Gastroesophageal sphincter (tissue), 3 donors: ENCODE measurements around the gene CCT7.

Experiments
- EP300 ChIP-seq: sonication (generic); formaldehyde crosslinking; IDR thresholded peaks from one replicate; pipeline ENCODE4 v1.6.1; 2017; ENCODE audit warnings: antibody characterized with exemption, mild to moderate bottlenecking
- POLR2A ChIP-seq, 2 donors: fragments of 450-650 bp; IDR thresholded peaks; one replicate each; pipeline ENCODE4 v1.6.1; 2017; ENCODE audit warnings: antibody characterized with exemption in 2 of 2, mild to moderate bottlenecking in 2 of 2, moderate library complexity in 1 of 2
- POLR2AphosphoS5 ChIP-seq: sonication (generic); formaldehyde crosslinking; IDR thresholded peaks from one replicate; pipeline ENCODE4 v1.6.1; 2017; ENCODE audit warnings: antibody characterized with exemption
- TF ChIP-seq, protein P1 (sequence below), 4 experiments: fragments of 200-600 bp in 2 of 4; fragments of 450-650 bp in 2 of 4; sonication (generic) in 1 of 4; IDR thresholded peaks; one replicate each; pipeline ENCODE4 v1.5.1; 2017 to 2019; ENCODE audit warnings: antibody characterized with exemption in 4 of 4, mild to moderate bottlenecking in 2 of 4, moderate library complexity in 2 of 4

DNA sequence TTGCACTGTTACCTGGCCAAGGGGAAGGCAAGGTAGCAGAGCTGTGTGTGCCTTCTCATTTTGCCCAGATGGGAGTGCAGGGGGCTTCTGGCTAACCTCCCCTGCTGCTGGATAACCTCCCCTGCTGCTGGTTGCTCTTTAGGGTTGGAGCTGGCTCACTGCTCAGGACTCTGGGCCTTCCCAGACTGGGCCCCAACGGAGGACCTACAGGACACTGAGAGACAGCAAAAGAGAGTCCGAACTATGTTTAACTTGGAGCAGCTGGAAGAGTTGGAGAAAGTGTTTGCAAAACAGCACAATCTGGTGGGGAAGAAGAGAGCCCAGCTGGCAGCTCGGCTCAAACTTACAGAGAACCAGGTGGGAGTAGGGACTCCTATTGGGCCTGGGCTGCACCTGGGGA is 25.9 kb upstream of the CCT7 start:
- TF ChIP-seq POLR2AphosphoS5, result no peak
- TF ChIP-seq, protein P1, sequence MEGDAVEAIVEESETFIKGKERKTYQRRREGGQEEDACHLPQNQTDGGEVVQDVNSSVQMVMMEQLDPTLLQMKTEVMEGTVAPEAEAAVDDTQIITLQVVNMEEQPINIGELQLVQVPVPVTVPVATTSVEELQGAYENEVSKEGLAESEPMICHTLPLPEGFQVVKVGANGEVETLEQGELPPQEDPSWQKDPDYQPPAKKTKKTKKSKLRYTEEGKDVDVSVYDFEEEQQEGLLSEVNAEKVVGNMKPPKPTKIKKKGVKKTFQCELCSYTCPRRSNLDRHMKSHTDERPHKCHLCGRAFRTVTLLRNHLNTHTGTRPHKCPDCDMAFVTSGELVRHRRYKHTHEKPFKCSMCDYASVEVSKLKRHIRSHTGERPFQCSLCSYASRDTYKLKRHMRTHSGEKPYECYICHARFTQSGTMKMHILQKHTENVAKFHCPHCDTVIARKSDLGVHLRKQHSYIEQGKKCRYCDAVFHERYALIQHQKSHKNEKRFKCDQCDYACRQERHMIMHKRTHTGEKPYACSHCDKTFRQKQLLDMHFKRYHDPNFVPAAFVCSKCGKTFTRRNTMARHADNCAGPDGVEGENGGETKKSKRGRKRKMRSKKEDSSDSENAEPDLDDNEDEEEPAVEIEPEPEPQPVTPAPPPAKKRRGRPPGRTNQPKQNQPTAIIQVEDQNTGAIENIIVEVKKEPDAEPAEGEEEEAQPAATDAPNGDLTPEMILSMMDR (IDR thresholded peaks at IDR 0.05), result no peak
- no peak for TF ChIP-seq POLR2A (IDR thresholded peaks at IDR 0.05)
- TF ChIP-seq EP300, result no peak
